RWPE2 (cell line): ENCODE results near the gene LARP1B.

ENCODE experiments used
- ATAC-seq: fragments of 200-7000 bp; cut with Tn5 transposase; 3 replicates; pipeline ENCODE4 v1.9.1; 2021; ENCODE audit warnings: low read depth
- DNase-seq: peaks from one replicate; pipeline ENCODE4 v3.0.0-alpha.2; 2020; ENCODE audit warnings: low spot score
- H3K27ac ChIP-seq: fragments of 450-650 bp; 2 replicates; pipeline ENCODE4 v1.5.1; 2017; ENCODE audit warnings: mild to moderate bottlenecking; ENCODE audit not compliant: poor library complexity, severe bottlenecking
- H3K27me3 ChIP-seq: fragments of 250-450 bp; sonication (Bioruptor Pico); 2 replicates; pipeline ENCODE4 v1.5.1; 2021; ENCODE audit warnings: mild to moderate bottlenecking, moderate library complexity; ENCODE audit not compliant: insufficient read depth, poor library complexity, severe bottlenecking
- H3K36me3 ChIP-seq: fragments of 250-450 bp; sonication (Bioruptor Pico); 2 replicates; pipeline ENCODE4 v1.5.1; 2020; ENCODE audit warnings: low read depth, mild to moderate bottlenecking, moderate library complexity
- H3K4me1 ChIP-seq: fragments of 250-450 bp; sonication (Bioruptor Pico); 2 replicates; pipeline ENCODE4 v1.5.1; 2021; ENCODE audit warnings: mild to moderate bottlenecking, moderate library complexity; ENCODE audit not compliant: insufficient read depth, poor library complexity, severe bottlenecking
- H3K4me3 ChIP-seq: fragments of 250-450 bp; sonication (Bioruptor Pico); 2 replicates; pipeline ENCODE4 v1.5.1; 2021; ENCODE audit warnings: mild to moderate bottlenecking, moderate library complexity; ENCODE audit not compliant: severe bottlenecking
- H3K9me3 ChIP-seq: fragments of 250-450 bp; sonication (Bioruptor Pico); 2 replicates; pipeline ENCODE4 v1.5.1; 2021; ENCODE audit warnings: mild to moderate bottlenecking, moderate library complexity; ENCODE audit not compliant: severe bottlenecking
- CTCF ChIP-seq: fragments of 450-650 bp; IDR thresholded peaks from one replicate; pipeline ENCODE4 v1.5.1; 2017; ENCODE audit warnings: mild to moderate bottlenecking, moderate library complexity; ENCODE audit not compliant: poor library complexity, severe bottlenecking

Gene LARP1B

GRCh38 chr4:128166982-128167381 lies 105.9 kb downstream of the LARP1B start:
- Histone ChIP-seq H3K4me3 (no peak overlapping the region), H3K36me3 (no peaks in the 10 kb centered on the region; the same call in 1 of the 2 replicates), H3K27me3 (no peaks in the 10 kb centered on the region), H3K9me3 (no peaks in the 10 kb centered on the region), H3K27ac (no peak overlapping the region), H3K4me1 (peaks cover 22% of the 10 kb centered on the region)
- no peak for TF ChIP-seq CTCF
- DNase-seq (no peak), ATAC-seq (no peak)

GRCh38 chr4:128168701-128169100 lies 107.6 kb downstream of the LARP1B start:
- no peak for DNase-seq
- ATAC-seq = no peak
- Histone ChIP-seq H3K27me3 (no peaks in the 10 kb centered on the region), H3K4me1 (peaks cover 5% of the 10 kb centered on the region), H3K36me3 (no peaks in the 10 kb centered on the region; the same call in 1 of the 2 replicates), H3K27ac (no peak overlapping the region), H3K4me3 (no peak overlapping the region), H3K9me3 (no peaks in the 10 kb centered on the region)
- TF ChIP-seq CTCF = no peak

GRCh38 chr4:128169245-128169644 lies 108.1 kb downstream of the LARP1B start:
- H3K9me3 ChIP-seq = no peaks in the 10 kb centered on the region
- ATAC-seq (no peak), DNase-seq (no peak)
- no peaks in the 10 kb centered on the region for H3K4me1 ChIP-seq
- H3K36me3 ChIP-seq = no peaks in the 10 kb centered on the region; the same call in 1 of the 2 replicates
- no peaks in the 10 kb centered on the region for H3K27me3 ChIP-seq
- no peak for TF ChIP-seq CTCF
- H3K4me3 ChIP-seq = no peak overlapping the region
- H3K27ac ChIP-seq = no peak overlapping the region

- H3K4me1 ChIP-seq = no peaks in the 10 kb centered on the region
- ATAC-seq (no peak), DNase-seq (no peak)
- no peaks in the 10 kb centered on the region for H3K27me3 ChIP-seq
- peaks cover 16% of the 10 kb centered on the region for H3K36me3 ChIP-seq
- no peak overlapping the region for H3K4me3 ChIP-seq
- no peak for TF ChIP-seq CTCF
- no peak overlapping the region for H3K27ac ChIP-seq
- H3K9me3 ChIP-seq = no peaks in the 10 kb centered on the region
These were observed 115.5 kb downstream of the LARP1B start for GRCh38 chr4:128176643-128177042.

- H3K4me1 ChIP-seq = no peaks in the 10 kb centered on the region
- no peaks in the 10 kb centered on the region for H3K27me3 ChIP-seq
- peaks cover 16% of the 10 kb centered on the region for H3K36me3 ChIP-seq
- DNase-seq (no peak), ATAC-seq (no peak)
- no peak overlapping the region for H3K27ac ChIP-seq
- H3K9me3 ChIP-seq = no peaks in the 10 kb centered on the region
- no peak overlapping the region for H3K4me3 ChIP-seq
- no peak for TF ChIP-seq CTCF
These were observed 116.4 kb downstream of the LARP1B start for GRCh38 chr4:128177498-128177897.
